Breast epithelium (tissue), 3 donors: Measurements from ENCODE around the gene CEP78.

Experiments
- CTCF ChIP-seq, 3 donors: fragments of 450-650 bp; IDR thresholded peaks; one replicate each; pipeline ENCODE4 v1.5.1; 2016 to 2017; ENCODE audit warnings: antibody characterized with exemption in 3 of 3, mild to moderate bottlenecking in 3 of 3, moderate library complexity in 3 of 3
- POLR2A ChIP-seq: fragments of 450-650 bp; IDR thresholded peaks from one replicate; pipeline ENCODE4 v1.6.1; 2016; ENCODE audit warnings: antibody characterized with exemption, mild to moderate bottlenecking, moderate library complexity
- POLR2AphosphoS5 ChIP-seq, 3 donors: sonication (generic); formaldehyde crosslinking; IDR thresholded peaks; one replicate each; pipeline ENCODE4 v1.6.1; 2017; ENCODE audit warnings: antibody characterized with exemption in 3 of 3

DNA sequence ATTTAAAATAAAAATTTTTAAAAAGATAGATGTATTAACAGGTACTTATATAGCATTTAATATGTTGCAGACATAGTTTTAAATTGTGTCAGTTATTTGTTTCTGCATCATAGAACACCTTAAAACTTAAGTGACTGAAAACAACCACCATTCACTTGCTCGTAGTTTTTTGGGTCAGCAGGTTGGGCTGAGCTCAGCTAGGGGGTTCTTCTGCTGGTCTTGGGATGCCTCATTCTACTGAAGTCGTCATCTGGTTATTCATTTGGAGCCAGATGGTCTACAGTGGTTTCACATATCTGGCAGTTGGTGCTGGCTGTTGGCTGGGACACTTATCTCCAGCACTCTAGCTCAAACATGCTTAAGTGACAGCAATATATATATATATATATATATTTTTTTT lies 90.7 kb downstream of the CEP78 start:
- no peak for TF ChIP-seq CTCF (IDR thresholded peaks at IDR 0.05)
- no peak for TF ChIP-seq POLR2A
- no peak for TF ChIP-seq POLR2AphosphoS5 (IDR thresholded peaks at IDR 0.05)
